Renal cortex interstitium (tissue), 11 donors: ENCODE data around the gene CYGB. TPM values are rescaled to one million over a fixed set of nuclear protein-coding genes. Genes with fewer than 3 reads are reported as not detected.

Experiments used
- DNase-seq, 11 donors: peaks; one replicate each; pipeline ENCODE4 v3.0.0-alpha.2; 2013; ENCODE audit warnings: low read depth in 9 of 11, low spot score in 4 of 11; ENCODE audit errors: extremely low read depth in 1 of 11
- polyA plus RNA-seq, 3 donors: library from polyadenylated mRNA; unstranded; fragments of 120-200 nt; gene quantifications; one replicate each; pipeline ENCODE4 v1.2.1, GENCODE V29; 2013; ENCODE audit not compliant: insufficient read length in 3 of 3

Gene CYGB
- polyA plus RNA-seq, 3 donors = 10.4 to 15.7 (median 14.6) TPM

GRCh38 chr17:76495663-76496400 is 41.7 kb downstream of the CYGB start:
- DNase-seq = no peak

- no peak for DNase-seq
Observed at GRCh38 chr17:76493505-76494167, 43.9 kb downstream of the CYGB start.

DNA sequence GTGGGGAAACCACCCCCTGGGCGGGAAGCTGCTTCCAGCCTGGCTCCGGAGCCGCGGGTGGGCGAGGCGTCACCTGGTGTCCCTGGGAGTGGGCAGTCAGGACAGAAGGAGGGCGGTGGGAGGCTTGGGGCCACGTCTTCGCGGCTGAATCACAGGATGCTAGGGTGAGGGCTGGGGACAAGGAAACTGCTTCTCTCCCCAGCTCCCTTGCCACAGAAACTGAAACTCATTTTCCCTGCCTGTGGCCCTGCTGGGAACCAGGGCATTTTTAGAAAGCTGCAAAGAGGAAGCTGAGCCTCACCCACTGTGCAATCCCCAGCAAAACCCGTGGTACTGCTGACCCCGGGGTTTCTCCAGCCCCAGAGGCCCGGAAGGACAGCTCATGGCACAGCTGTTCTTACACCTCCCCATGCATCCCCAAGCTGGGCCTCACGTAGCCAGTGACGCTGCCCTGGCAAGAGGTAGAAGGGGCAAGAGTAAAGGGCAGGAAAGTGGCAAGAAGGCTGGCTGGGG is 44.5 kb downstream of the CYGB start:
- DNase-seq = no peak

DNA sequence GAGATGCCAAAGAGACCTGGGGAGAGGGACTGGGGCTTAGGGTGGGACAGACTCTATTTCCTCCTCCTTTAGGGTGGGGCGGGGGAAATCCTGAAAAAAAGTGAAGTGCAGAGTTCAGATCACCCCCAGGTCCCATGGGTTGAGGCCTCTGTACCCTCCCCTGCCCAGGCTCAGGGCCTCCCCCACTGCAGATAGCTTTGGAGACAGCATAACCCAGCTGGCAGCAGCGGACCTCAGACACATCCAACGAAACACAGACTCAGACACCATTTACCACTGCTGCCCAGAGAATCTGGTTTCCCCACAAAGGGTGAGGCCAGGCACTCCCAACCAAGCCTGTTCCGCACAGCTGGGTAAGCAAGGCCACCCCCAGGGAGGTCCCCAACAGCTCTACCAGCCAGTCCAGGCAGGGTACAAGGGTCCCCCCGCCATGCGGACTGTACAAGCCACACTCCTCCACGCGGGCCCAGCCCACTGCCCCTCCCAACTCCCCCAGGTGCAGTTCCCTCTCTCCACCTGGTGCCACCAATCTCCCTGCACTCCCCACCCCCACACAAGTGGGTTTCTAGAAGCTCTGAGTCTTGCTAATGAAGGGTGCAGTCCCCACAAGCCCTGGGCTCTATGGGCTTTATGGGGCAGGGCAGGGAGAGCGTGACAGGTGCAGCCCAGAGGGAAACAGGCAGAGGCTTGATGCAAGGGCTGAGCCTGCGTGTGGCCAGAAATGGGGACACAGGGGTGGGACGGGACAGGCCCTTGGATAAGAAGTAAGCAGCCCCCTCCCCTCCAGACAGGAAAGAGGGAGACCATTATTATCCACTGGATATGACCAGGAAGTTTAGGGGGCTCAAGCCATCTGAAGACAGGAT is 45.2 kb downstream of the CYGB start:
- DNase-seq = no peak

DNA sequence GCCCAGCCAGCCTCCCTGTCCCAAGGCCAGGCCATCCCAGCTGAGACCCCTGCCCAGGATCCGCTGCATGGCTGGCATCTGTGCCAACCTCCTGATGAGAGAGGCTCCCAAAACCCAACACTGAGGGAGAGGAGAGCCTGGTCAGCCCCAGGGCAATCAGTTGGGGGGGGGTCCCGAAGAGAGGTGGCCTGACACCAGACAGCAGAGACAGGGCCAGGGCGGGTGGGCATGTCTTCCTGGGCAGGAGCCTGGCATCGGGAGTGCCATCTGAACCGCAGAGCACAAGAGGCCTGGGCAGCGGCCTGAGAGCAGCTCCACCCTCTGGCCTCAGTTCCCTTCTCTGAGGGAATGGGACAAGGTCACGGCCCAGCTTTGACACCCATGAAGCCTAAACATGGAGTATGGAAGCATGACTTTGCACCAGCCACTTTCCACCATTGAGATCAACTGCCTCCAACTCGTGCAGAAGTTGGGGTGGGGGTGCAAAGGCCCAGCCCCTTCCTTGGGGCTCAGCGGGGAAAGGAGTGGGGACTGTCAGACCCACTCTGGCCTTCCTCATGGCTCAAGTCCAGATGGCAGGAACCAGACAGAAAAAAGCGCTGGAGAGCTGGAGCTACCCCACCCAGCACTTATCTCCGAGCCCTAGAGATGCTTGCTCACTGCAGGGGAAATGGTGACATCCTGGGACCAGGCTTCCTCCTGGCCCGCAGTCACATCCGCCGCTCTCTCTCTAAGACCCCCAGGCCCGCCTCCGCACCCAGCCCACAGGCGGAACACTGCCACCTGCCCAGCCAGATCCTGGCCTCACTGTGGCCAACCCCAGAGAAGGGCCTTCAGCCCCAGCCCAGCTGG is 46.0 kb downstream of the CYGB start:
- DNase-seq = no peak

- no peak for DNase-seq
Observed at GRCh38 chr17:76490112-76490710, 47.3 kb downstream of the CYGB start.

DNA sequence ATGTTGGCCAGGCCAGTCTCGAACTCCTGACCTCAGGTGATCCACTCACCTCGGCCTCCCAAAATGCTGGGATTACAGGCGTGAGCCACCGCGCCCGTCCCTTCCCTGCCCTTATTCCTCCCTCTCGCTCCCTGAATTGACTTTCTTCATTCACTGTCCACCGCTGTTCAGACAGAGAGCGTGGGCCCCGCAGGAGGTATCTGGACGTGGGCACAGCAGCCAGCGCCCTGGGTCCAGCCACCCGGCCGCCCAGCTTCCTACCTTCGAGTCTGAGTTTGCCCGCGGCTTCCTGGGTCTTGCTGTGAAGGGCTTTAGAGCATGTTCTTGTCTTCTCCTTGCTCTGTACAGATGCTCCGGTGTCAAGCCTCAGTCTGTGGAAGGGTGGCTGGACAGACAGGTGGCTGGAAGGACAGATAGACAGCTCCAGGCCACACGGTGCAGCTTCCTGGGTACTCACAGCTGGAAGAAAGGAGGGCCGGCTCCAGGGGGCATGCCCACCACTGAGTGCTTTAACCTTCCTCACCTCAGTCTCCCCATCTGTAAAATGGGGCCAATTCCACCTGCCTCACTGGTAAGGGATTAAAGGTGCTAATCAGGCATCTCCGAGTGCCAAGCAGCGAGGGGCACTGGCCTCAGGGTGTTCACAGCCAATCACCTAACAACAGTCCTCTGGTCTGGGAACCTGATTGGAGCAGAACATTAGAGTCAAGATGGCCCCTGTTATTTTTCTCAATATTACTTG is 49.9 kb downstream of the CYGB start:
- no peak for DNase-seq

- no peak for DNase-seq
Observed at GRCh38 chr17:76485569-76485968, 51.9 kb downstream of the CYGB start.

- no peak for DNase-seq
Observed at GRCh38 chr17:76484228-76484725, 53.2 kb downstream of the CYGB start.

- DNase-seq = no peak
Observed at GRCh38 chr17:76481071-76481655, 56.3 kb downstream of the CYGB start.

DNA sequence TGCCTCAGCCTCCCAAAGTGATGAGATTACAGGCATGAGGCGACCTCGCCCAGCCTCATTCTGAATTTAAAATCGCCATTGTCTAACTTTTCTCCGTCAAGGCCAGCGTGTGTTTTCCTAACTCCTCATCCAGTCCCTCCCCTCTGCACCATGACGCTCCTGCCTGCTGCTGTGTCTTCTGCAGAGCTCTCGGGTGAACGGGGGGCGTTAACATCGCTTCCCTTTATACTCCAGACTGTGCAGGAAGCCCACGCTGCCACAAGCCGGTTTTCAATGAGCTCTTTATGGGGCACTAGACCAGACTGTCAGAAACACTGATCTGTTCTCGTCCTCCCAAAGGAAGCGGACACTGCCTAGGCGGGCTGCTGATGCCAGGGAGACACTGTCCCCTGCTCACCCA is 56.9 kb downstream of the CYGB start:
- no peak for DNase-seq

DNA sequence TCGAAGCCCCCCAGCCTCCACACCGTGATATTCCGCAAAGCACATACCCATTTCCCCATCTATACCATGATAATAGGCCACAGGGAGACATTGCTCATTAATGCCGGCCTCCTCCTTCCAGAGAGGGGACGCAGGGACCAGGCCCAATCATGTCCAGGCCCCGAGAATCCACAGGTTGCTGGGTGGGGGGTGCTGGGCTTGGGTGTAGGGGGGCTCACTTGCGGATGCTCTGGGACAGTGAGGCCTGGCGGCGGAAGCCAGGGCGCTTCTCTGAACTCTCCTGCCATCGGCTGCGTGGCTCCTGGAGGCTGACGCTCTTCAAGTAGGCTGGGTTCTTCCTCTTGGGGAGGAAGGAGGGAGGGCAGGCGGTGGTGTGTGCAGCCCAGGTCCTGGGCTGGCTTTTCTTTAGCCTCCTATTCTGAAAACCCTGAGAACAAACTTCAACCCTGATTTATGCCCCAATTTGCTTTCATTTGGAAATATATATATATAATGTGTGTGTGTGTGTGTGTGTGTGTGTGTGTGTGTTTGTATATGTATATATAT is 57.9 kb downstream of the CYGB start:
- DNase-seq = no peak

GRCh38 chr17:76478730-76479514 is 58.6 kb downstream of the CYGB start:
- DNase-seq = no peak

DNA sequence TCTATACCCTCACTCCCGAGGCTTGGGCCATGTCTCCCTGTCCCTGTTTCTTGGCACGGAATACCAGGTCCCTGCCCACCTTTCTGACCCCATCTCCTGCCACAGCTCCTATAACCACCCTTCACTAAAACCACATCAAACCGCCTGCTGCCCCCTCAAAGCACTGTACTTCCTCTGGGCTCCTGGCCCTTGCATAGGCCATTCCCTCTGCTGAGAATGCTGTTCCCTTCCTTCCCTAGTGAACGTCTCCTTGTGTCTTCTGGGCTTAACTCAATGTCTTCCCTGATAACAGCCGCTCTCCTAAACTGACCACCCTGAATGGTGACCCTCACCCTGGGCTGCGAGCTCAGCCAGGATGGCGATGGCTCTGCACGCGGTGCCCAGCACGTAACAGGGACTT is 59.4 kb downstream of the CYGB start:
- DNase-seq = no peak

DNA sequence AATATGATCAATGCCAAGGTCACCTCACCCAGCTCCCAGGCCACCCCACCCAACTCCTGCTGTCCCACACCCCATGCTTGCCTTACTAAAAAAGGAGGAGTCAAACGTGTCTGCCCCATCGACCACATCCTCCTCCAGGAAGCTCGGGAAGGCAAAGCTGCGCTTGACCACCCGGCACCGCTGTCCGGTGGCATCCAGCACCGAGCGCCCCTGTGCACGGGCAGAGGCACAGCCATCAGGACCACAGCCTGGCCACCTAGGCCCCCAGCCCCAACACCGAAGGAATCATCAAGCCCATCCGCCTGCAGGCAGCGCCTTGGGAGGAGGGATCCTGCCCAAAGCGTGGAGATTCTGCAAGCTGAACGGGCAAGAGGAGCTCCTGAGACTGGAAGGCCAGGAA is 59.9 kb downstream of the CYGB start:
- no peak for DNase-seq
